Ovary (tissue), 3 donors: ENCODE measurements around the gene KCNMA1.

ENCODE experiments used
- POLR2A ChIP-seq: fragments of 450-650 bp; IDR thresholded peaks from one replicate; pipeline ENCODE4 v1.6.1; 2017; ENCODE audit warnings: antibody characterized with exemption, mild to moderate bottlenecking, moderate library complexity
- TF ChIP-seq, protein P1 (sequence below), 3 donors: fragments of 450-650 bp in 2 of 3; fragments of 200-600 bp in 1 of 3; IDR thresholded peaks; one replicate each; pipeline versions ENCODE4 v1.5.1 to v1.8.0; 2016 to 2022; ENCODE audit warnings: antibody characterized with exemption in 3 of 3, mild to moderate bottlenecking in 1 of 3
- donor health status: DM: no; HTN: no; CAD: no.

DNA sequence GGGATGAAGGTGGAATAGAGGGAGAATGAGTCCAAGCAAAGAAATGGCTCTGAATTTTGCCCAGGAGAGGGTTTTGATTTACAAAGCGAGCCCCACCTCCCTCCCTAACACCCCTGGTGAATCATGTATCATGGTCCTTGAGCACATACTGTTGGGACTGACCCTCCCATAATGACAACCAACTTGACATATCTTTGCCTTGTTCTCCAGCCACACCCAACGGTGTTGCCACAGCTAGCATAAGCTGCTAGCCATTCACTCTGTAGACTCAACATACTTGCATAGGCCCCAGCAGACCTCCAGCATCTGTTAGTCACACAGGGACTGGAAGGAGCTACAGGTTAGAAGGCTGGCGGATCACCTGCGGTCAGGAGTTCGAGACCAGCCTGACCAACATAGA is 538.5 kb downstream of the KCNMA1 start:
- no peak for TF ChIP-seq POLR2A
- TF ChIP-seq, protein P1, sequence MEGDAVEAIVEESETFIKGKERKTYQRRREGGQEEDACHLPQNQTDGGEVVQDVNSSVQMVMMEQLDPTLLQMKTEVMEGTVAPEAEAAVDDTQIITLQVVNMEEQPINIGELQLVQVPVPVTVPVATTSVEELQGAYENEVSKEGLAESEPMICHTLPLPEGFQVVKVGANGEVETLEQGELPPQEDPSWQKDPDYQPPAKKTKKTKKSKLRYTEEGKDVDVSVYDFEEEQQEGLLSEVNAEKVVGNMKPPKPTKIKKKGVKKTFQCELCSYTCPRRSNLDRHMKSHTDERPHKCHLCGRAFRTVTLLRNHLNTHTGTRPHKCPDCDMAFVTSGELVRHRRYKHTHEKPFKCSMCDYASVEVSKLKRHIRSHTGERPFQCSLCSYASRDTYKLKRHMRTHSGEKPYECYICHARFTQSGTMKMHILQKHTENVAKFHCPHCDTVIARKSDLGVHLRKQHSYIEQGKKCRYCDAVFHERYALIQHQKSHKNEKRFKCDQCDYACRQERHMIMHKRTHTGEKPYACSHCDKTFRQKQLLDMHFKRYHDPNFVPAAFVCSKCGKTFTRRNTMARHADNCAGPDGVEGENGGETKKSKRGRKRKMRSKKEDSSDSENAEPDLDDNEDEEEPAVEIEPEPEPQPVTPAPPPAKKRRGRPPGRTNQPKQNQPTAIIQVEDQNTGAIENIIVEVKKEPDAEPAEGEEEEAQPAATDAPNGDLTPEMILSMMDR (IDR thresholded peaks at IDR 0.05): no peak
